NCI-H345 treated with DMSO at 0.1 percent for 48 hours (cell line): Measurements from ENCODE around the gene RASAL1.
"Not testable (repeated sequence)": the region's sequence is repeated elsewhere in the genome, so short reads cannot be mapped to it uniquely, and the experiment has no call there.

Experiments used
- DNase-seq: peaks from one replicate; lab custom pipeline; 2025; ENCODE audit not compliant: unreplicated experiment; lab: John Stamatoyannopoulos, UW

The RASAL1 gene

DNA sequence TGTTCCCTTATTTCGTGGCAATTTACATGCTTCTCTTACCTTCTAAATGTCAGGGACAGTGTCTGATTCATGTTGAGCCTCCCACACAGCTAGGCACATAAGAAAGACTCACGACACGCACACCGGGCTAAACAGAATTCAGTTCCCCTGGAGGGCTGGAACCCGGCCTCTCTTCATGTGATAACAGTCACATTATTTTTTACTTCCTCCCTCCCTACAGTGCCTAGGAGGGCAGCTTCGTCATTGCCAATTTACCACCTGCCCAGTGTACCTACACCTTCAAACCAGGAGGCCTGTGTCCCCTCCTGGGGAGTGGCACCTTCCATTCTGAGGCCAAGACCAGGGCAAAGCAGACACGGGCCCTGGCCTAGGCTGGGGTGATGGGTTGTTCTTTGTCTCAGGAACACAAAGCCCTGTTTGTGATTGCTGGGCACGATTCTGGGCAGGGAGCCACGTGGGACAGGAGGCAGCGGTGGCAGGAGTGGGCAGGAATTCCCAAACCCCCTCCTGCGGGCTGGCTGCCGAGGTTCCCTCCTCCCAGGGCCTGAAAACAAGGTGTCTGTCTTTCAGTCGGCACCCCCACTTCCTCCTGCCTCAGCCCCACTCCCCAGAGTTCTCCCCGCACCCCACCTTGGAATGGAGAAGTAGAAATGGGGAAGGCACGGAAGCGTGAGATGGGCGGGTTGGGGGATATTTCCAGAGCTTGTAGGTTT lies 6.8 kb upstream of the RASAL1 start:
- no peak for DNase-seq

DNA sequence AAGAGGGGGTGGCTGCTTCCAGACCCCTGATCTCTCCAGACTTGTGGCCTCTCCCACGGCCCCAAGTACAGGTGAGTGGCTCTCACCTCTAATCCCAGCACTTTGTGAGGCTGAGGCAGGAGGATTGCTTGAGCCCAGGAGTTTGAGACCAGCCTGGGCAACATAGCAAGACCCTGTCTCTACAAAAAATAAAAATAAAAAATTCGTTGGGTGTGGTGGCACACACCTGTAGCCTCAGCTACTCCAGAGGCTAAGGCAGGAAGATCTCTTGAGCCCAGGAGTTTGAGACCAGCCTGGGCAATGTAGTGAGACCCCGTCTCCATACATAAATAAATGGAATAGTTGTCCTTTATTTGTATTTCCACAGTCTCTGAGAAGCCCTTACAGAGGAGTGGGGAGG lies 6.2 kb upstream of the RASAL1 start:
- not testable (repeated sequence) for DNase-seq

DNA sequence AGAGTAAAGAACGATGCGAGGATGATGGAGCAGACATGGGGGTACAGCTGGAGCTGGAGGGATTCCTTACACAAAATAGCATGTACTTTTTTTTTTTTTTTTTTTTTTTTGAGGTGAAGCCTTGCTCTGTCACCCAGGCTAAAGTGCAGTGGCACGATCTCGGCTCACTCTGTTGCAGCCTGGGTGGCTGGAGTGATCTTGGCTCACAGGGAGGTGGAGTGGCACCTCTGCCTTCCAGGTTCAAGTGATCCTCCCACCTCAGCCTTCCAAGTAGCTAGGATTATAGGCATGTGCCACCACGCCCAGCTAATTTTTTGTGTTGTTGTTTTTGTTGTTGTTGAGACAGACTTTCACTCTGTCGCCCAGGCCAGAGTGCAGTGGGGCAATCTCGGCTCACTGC lies 5.1 kb upstream of the RASAL1 start:
- DNase-seq, result no peak

DNA sequence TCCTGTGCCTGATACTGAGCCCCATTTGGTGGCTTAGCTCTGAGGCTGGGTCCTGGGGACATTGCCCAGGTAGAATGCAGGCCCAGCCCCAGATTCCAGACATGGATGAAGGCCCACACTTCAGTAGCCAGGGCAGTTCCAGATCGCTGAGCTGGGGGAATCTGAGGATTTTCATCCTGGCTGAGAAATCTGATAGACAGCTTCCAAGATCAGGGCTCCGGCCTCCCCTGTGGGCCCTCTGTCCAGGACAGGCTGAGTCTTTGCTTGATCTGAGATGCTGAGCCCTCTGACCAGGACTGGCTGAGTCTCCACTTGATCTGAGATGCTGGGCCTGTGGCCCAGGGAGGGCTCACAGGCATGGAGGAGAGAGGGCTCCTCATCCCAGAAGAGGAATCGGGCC lies 3.3 kb upstream of the RASAL1 start:
- DNase-seq, result no peak

DNA sequence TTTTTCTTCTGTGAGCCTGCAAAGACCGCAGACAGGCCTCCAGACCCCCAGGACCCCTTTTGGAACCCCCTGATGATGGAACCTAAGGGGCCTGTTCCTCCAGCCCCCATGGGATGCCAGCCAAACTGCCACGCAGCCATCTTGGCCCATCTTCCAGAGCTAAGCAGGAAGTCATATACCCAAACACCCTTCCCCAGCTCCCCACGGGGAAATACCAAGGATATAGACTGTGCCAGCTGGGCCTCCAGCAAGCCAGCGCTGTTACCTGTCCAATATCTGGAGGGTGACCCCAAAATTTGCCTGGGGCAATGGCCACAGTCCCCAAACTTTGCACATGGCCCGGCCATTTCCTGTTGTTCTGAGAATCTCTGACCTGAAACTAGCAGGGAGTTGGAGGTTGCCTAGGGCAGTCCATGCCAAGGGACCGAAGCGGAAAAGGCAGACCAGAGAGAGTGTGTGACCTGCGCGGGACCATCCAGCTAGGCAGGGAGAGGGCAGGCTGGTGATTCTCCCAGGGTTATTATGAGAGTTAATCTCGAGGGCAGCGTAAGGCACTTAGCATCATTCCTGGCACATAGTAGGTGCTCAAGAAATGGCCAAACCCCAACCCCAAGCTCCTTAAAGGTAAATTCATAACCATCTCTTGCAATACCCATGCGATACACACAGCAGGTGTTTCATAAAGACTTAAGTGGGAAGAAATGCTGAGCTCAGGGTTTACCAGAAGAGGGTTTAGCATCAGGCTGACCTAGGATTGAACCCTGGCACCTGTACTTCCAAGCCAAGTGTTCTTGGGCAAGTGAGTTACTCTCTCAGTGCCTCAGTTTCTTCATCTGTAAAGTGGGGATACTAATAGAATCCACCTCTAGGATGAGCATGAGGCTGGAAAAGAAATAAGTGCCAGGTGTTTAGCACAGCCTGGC lies 2.6 kb upstream of the RASAL1 start:
- no peak for DNase-seq

DNA sequence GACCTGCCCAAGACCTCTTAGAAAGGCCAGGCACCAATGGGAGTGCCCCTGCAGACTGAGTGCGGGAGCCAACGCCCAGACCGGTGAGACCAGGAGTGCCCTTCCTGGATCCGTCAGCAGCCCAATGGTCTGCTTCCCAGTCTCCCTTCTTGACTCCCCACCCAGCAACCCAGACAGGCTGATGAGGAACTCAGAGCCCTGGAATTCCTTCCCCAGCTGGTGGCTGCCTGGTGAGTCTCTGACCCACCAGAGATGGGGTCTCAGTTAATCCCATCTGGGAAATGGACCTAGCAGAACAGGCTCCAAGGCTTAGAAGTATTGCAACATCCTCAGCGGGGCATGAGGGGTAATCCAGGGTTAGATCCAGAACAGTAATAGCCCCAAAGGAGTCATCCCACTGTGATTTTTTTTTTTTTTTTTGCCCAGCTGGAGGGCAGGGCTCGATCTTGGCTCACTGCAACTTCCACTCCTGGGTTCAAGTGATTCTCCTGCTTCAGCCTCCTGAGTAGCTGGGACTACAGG lies 1.5 kb upstream of the RASAL1 start:
- no peak for DNase-seq

DNA sequence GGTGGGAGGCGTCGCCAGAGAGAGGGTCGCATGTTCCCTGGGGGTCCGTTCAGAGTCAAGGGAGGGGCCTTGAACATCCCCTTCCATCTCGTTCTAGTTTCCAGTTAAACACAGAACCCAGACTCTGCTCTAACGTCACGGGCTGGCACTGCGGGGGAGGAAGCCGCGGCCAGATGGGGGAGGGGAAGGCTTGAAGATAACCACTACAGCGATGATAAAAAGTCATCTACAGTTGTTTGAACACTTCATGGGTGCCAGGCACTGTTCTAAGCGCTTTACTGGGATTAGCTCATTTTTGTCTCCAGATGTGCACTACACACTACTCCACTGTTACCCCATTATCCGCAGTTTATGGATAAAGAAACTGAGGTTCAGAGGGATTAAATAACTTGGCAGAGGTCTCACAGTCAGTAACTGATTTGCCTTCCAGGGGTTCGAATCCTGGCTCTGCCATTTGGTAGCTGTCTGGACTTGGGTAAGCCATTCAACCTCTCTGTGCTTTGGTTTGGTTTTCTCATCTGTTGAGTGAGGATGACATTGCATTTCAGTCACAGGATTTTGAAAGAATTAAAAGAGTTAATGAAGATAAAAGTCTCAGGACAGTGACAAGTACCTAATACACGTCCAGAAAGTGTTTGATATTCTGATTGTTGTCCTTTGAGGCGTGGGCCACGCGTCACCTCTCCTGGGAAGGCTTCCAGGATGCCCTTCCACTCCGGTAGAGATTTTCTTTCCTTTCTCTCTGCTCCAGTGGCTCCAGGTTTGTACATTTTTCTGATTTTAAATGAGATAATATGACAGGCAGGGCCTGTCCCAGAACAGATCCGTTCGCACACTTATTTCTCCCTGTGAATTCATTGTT lies 798 bp upstream of the RASAL1 start:
- DNase-seq, result peak; percentile 26

DNA sequence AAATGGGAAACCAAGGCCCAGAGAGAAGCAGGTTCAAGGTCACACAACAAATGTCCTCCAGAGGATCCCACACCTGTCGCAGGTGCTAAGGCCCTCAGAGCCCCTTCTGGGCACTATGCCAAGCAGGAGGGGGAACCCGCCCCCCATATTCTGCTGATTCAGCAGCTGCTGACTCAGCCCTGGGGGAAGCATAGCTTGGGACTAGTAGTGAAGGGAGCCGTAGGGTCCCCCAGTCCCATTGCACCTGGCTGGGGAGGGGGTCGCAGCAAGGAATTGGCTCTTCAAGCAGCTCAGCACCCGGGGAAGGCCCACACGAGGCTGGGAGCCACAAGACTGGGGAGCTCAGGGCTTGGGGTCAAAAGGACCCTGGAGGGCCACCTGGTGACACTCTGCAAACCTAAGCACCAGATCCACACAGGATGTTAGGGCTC lies 1.0 kb downstream of the RASAL1 start:
- peak; percentile 11 for DNase-seq

DNA sequence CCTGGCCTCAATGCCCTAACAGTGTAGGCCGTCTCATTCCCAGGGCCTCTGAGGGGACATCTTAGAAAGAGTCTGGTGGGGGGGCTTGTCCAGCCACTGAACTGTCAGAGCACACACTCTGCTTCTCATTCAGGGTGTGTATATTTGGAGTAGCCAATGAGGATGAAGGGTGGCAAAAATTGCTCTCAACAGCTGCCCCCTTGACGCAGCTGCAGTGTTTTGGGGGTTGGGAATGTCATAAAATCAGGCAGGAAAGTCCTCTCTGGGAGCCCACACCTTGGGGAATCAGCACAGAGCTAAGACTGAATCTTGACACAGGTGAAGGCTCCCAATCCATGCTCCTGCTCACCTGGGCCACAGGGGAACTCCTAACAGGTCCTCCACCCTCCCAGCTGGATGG lies 1.5 kb downstream of the RASAL1 start:
- DNase-seq, result no peak

DNA sequence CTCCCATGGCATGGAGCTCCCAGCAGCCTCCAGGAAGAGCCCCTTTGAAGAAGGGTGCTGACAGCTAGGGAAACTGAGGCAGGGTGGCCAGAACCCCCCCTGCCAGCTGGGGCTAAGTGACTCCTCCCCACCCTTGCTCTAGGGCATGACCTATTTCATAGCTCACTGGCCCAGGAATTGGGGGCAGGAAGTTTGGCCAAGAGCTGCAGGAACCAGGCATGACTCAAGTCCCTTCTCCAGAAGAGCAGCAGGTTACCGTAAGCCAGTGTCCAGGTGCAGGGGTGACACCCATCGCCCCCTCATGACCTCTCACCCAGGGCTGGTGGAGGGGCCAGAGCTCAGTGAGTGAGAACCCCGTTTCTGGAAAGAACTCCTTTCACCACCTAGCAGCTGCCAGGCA lies 1.9 kb downstream of the RASAL1 start:
- no peak for DNase-seq

DNA sequence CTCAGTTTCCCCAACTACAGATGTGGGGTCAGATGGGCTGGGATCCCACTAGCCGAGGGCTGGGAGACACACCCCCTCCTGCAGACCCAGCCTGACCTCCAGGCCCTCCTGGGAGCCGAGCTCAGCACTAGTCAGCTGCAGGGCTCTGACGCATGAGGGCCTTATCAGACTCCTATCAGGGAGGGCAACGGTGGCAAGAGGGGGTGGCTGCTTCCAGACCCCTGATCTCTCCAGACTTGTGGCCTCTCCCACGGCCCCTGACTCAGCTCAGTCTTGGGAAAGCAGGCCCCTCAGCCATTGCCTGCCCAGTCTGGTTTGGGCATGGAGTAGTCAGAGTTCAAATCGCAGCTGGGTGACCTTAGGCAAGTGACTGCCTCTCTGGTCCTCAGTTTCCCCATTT lies 2.5 kb downstream of the RASAL1 start:
- no peak for DNase-seq

DNA sequence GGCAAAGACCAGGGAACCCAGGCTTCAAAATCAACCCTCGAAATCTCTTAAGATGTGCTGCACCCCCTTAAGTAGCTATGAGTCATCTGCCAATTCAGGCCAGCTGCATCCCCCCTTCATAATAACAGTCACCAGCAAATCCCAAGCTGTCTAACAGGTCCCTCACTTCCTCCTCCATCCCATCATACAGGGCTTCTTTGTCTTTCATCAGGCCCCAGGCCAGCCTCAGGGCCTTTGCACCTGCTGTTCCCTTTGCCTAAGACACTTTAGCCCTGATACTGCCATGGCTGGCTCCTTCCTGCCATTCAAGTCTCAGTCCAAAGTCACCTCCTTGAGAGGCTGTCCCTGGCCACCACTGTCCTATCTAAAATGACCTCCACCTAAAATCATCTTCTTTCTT lies 4.0 kb downstream of the RASAL1 start:
- no peak for DNase-seq

DNA sequence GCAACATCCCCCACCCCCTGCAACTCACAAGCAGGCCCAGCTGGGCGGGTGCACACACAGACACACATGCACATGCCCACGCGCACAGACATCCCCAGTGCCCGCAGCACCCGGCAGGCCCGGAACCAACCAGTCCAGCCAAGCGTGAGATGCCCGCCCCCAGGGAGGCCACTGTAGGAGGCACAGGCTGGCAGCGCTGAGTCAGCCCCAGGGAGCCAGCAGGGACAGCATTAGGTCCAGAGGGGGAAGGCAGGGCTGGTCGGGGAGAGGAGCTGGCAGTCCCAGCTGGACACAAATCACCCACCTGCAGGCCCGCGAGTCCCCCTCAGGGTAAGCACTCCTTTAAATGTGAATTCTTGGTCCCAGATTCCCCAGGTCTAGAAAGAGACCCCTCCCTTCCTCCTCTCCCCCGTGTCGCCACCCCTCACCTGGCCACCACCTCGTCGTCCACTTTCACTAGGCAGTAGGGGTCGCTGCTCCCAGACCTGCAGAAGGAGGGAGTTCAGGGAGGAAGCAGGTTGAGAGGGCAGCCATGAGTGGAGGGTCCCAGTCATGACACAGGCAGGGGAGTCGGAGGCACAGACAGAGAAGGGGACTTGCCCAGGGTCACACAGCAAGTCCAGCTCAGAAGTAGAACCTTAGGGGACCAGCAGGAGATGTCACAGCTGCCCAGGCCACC lies 5.0 kb downstream of the RASAL1 start:
- no peak for DNase-seq

DNA sequence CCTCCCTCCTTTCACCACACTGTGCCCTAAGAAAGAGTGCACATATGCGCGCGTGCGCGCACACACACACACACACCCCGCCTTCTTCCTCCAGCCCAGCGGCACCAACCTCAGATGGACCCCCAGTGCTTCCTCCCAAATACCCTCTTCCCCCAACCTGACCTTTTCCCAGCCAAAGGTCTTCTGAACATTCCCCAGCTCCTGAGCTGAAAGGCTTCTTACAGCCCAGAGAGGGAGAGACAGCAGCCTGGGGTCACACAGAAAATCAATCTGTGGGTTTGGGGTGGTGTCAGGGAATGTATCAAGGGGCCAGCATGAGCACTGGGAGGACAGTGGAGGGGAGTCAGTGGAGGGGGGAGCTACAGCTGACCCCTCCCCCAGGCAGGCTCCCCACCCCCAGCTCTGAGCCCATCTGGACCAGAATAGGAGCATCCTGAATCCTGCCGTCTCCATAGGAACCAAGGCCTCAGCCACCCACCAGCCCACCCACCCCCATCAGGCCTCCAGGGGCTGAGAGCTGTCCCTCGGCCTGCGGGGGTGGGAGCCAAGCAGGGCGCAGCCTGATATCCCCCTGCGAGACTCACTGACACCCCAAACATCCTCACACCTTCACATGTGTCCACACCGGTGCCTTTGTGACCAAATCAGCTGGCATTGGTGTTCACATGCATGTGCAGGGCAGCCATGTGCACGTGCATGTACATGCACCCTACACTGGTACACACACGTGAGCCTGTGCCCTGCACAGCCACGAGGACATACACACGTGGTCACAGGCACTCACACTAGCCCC lies 5.7 kb downstream of the RASAL1 start:
- no peak for DNase-seq

DNA sequence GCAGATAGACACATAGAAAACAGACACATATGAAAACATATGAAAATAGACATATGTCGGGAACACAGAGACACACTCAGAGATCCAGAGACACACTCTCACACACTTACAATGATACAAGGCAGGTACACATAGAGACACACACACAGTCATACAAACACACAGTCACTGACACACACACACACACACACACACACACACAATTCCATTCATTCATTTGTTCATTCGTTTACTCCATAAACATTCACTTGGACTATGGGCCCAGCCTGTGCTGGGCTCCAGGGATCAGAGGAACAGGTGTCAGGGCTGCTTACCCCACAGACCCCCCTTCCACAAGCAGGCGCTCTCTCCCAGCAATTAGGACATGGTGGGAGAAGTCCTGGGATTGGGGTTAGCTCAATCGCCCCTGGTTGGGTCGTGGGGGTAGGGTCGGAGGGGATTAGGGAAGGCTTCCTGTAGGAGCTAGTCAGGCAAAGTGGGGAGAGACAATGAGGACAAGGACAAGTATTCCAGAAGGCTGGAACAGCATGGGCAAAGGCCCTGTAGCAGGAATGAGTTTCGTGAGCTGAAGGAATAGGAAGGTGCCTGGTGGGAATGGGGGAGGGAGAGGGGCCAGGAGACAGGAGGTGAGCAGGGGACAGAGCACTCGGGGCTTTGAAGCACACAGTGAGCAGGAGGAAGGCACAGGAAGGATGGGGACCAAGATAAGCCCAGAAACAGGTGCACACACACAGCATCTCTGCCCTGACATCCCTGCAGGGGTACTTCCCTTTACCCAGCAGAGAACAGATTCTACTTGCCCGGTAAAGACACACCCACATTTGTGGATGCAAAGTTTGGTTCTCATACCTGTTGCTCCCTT lies 6.5 kb downstream of the RASAL1 start:
- DNase-seq, result no peak

DNA sequence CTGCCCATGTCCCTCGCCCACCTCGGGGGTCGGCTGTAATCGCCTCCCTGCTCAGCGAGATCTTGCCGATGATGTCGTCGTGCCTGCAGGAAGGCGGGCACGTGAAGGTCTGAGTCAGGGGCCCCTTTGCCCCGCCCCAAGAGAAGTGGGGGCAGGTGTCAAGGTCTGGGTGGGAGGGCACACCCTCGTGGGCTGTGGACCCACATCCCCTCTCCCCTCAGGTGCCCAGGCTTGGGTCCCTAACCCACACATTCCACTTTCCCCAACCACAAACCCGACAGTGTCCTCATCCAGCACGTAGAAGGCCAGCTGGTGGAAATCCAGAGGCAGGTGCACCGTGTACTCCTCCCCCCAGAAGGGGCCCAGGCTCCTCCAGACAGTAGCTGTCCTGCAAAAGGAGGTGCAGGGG lies 7.8 kb downstream of the RASAL1 start:
- no peak for DNase-seq

DNA sequence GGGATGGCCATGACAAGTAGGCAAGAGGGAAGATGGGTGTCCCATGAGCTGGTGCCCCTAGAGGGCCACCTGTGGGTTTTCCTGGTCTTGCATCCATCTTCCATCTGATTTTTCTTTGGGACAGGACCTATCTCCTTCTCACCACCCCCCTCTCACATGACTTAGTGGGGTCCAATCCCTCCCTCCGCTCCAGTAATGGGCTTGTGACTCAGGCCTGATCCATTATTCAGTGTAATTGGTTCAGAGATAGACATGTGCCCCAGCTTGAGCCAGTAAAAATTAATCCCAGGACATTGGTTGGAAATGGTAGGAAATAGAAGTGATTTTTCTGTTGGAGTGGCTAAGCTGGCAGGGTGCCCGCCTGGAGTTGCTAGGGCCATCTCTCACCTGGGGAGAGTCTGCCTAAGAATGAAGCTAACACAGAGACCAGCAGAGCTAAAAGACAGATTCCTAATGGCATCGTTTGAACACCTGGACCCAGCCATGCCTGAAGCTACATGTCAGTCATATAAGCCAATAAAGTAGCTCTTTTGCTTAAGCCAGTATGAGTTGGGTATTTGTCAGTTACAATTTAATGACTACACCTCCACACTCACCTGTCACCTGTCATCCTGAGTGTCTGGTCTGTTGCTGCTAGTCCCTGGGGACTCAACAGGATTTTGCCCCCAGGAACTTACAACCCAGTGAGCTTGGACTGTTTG lies 14.7 kb downstream of the RASAL1 start:
- DNase-seq, result peak; percentile 78

DNA sequence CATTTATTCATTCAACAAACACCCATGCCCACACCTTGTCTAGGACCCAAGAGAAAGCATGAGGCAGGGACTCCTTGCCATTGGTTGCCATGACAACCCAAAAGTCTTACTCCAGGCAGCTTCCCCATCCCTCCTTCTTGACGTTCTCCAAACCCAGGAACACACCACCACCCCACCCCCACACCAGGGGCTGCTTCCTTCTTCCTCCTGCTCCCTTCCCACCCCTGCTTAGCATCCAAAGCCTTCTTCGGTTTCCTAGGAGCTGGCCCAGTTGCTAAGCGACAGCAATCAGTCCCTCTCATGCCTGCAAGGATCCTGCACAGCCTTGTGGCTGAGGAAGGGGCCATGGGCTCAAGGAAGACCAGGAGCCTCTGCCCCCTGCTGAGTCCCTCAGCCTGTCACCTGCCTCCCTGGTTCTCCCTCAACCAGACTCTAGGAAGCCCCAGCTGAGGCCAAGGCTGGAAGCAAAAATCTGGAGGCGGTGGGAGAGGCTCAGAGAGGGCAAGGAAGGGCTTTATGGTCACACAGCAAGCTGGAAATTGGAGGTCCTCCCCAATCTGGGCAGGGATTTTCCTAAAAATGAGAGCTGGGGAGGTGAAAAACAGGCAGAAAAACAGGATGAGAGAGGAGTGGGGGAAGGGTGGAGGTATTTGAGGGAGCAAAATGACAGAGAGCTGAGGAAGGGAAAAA lies 15.4 kb downstream of the RASAL1 start:
- no peak for DNase-seq
